Measurements from ENCODE around the gene NPM3. TPM values are rescaled to one million over a fixed set of nuclear protein-coding genes. Genes with fewer than 3 reads are reported as not detected.

NPM3 gene
- total RNA-seq, 1 donor from 2014 or later, result 93.1 TPM

DNA sequence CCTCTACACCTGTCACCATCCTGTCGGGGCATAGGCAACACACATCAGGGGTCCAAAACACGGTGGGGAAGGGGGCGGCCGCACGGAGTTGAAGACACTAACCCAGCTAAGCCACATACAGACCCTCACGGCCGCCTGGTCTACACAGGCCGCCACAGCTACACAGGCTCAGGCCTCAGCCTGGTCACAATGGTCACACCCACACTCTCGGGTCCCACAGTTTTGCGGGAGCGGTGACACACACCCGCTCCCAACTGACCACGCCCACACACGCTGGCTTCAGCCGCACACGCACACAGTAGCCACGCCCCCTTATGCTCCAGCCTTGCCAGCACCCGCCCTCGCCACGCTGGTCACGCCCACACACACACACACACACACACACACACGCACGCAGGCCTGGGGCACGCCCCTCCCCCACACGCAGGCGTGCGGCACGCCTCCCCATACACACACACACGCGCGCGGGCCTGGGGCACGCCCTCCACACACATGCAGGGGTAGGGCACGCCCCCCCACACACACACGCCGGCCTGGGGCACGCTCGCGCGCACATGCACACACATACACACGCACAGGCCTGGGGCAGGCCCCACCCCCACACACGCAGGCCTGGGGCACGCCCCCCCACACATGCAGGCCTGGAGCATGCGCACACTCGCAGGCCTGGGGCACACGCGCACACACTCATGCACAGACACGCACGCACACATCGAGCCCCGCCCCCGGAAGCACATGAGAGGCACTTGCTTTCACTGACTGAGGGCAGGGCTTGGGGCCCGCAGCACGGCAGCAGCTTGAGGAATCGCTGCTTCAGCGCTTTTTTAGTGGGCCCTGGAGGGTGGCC lies 47.3 kb upstream of the NPM3 start:
- Histone ChIP-seq H3K4me3 (peak overlapping the region; percentile 50), H4K20me1 (ENCODE audit: low read depth) (peaks cover 23% of the 10 kb centered on the region), H3K27me3 (no peaks in the 10 kb centered on the region), H3K4me2 (peak overlapping the region; percentile 72), H3K36me3 (no peaks in the 10 kb centered on the region), H3K27ac (no peak overlapping the region), H3K79me2 (ENCODE audit: low read depth) (no peaks in the 10 kb centered on the region), H3K9me3 (ENCODE audit: low read depth) (no peaks in the 10 kb centered on the region), H3K9ac (no peak overlapping the region), H3F3A (ENCODE audit: low read depth) (peaks cover 31% of the 10 kb centered on the region), H2AFZ (replicated peaks) (peak overlapping the region; percentile 32), H3K4me1 (peaks cover 19% of the 10 kb centered on the region)
- peak overlapping the region; percentile 77 for H3K4me3 Mint-ChIP-seq
- H3K27ac Mint-ChIP-seq, result no peak overlapping the region
- TF ChIP-seq EZH2 (IDR thresholded peaks at IDR 0.05), result no peak
- TF ChIP-seq EZH2phosphoT487 (IDR thresholded peaks at IDR 0.05), result no peak
- TF ChIP-seq, protein P1, sequence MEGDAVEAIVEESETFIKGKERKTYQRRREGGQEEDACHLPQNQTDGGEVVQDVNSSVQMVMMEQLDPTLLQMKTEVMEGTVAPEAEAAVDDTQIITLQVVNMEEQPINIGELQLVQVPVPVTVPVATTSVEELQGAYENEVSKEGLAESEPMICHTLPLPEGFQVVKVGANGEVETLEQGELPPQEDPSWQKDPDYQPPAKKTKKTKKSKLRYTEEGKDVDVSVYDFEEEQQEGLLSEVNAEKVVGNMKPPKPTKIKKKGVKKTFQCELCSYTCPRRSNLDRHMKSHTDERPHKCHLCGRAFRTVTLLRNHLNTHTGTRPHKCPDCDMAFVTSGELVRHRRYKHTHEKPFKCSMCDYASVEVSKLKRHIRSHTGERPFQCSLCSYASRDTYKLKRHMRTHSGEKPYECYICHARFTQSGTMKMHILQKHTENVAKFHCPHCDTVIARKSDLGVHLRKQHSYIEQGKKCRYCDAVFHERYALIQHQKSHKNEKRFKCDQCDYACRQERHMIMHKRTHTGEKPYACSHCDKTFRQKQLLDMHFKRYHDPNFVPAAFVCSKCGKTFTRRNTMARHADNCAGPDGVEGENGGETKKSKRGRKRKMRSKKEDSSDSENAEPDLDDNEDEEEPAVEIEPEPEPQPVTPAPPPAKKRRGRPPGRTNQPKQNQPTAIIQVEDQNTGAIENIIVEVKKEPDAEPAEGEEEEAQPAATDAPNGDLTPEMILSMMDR (IDR thresholded peaks at IDR 0.05), result no peak
- H3K27me3 Mint-ChIP-seq (ENCODE audit: insufficient read depth, low read depth), result peaks cover 11% of the 10 kb centered on the region
- H3K4me1 Mint-ChIP-seq, result peaks cover 28% of the 10 kb centered on the region
- peak; percentile 95 for DNase-seq (ENCODE audit: low spot score)
- no peaks in the 10 kb centered on the region for H3K36me3 Mint-ChIP-seq
- no peaks in the 10 kb centered on the region for H3K9me3 Mint-ChIP-seq

DNA sequence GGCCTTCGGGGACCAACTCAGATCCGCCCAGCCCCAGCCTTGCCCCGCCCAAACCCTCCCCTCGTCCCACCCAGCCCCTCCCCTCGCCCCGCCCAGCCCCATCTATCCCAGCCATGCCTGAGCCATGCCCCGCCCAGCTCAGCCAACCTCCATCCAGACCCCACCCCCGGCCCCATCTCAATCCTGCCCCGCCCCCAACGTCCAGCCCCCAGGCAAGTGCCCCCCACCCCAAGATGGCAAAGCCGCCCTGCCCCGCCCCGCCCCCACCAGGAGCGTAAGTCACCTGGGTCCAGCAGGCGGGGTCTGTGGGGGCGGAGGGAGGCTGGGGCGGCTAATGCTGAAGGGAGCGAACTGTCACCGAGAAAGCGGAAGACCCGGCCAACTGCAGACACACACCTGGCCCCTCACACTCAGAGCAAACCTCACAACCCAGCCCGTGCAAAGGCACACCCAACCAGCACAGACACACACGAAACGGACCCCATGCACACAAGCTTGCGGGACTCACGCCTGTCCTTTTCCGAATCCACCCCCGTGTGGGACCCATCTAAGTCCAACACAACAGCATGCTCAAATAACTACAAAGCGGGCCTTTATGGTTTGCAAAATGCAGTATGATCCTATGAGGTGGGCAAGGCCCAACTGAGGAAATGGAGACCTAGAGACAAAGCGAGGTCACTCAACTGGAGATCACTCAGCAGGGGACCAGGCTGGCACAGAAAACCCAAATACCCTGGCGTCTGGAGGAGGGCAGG lies 46.5 kb upstream of the NPM3 start:
- Histone ChIP-seq H3K36me3 (no peaks in the 10 kb centered on the region), H3K9me3 (ENCODE audit: low read depth) (no peaks in the 10 kb centered on the region), H3K9ac (no peak overlapping the region), H3K4me3 (peak overlapping the region; percentile 50), H3K4me1 (peaks cover 15% of the 10 kb centered on the region), H3F3A (ENCODE audit: low read depth) (peaks cover 29% of the 10 kb centered on the region), H3K27me3 (no peaks in the 10 kb centered on the region), H3K27ac (no peak overlapping the region), H2AFZ (replicated peaks) (no peak overlapping the region), H3K4me2 (peak overlapping the region; percentile 78), H3K79me2 (ENCODE audit: low read depth) (no peaks in the 10 kb centered on the region), H4K20me1 (ENCODE audit: low read depth) (peaks cover 23% of the 10 kb centered on the region)
- Mint-ChIP-seq H3K4me1 (peaks cover 23% of the 10 kb centered on the region), H3K4me3 (peak overlapping the region; percentile 77), H3K27me3 (ENCODE audit: insufficient read depth, low read depth) (peaks cover 11% of the 10 kb centered on the region), H3K27ac (no peak overlapping the region), H3K36me3 (no peaks in the 10 kb centered on the region), H3K9me3 (no peaks in the 10 kb centered on the region)
- DNase-seq (ENCODE audit: low spot score), result peak; percentile 92
- no peak for TF ChIP-seq EZH2phosphoT487 (IDR thresholded peaks at IDR 0.05)
- TF ChIP-seq, protein P1 (IDR thresholded peaks at IDR 0.05), result no peak
- TF ChIP-seq EZH2 (IDR thresholded peaks at IDR 0.05), result no peak

DNA sequence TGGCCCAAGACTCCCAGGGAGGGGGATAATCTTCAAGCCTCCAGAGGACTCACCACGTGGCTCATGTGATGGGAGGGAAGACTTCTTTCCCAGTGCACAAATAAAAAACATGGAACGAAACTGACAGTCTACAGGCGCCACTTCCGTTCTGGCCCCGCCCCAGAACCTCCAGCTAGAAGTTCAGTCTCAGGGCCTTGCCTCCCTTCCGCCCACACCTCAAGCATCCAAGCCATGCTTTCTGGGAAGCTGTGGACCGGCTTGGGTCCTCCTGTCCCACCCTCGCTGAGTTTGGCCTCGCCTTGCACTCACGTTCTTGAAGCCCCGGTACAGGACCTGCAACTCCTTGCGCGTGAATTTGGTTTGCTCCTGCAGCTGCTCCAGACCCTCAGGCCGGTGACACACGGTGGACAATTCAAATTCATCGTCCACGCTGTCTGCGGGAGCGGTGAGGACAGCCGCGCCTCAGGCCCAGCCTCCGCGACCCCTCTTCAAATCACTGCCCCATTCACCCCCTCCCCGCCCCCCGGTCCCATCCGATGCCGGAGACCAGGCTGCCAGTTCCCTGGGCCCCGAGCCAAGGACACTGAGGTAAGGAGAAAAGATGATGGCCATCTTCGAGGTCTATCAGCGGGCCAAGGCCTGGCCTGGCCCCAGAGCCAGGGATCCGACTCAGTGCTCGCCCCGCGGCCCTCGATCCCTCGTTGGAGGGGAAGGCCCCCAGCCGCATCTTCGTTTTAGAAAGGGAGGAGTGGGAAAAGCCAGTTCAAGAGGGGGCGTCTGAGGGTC lies 45.7 kb upstream of the NPM3 start:
- Histone ChIP-seq H4K20me1 (ENCODE audit: low read depth) (peaks cover 23% of the 10 kb centered on the region), H3K9ac (no peak overlapping the region), H3K4me2 (peak overlapping the region; percentile 78), H3K9me3 (ENCODE audit: low read depth) (no peaks in the 10 kb centered on the region), H3K27me3 (no peaks in the 10 kb centered on the region), H3K4me1 (peaks cover 15% of the 10 kb centered on the region), H3F3A (ENCODE audit: low read depth) (peaks cover 29% of the 10 kb centered on the region), H3K4me3 (peak overlapping the region; percentile 50), H3K27ac (no peak overlapping the region), H2AFZ (replicated peaks) (no peak overlapping the region), H3K36me3 (no peaks in the 10 kb centered on the region), H3K79me2 (ENCODE audit: low read depth) (no peaks in the 10 kb centered on the region)
- Mint-ChIP-seq H3K4me1 (peaks cover 22% of the 10 kb centered on the region), H3K9me3 (no peaks in the 10 kb centered on the region), H3K4me3 (no peak overlapping the region), H3K36me3 (no peaks in the 10 kb centered on the region), H3K27ac (no peak overlapping the region), H3K27me3 (ENCODE audit: insufficient read depth, low read depth) (peaks cover 11% of the 10 kb centered on the region)
- no peak for TF ChIP-seq EZH2 (IDR thresholded peaks at IDR 0.05)
- TF ChIP-seq, protein P1 (IDR thresholded peaks at IDR 0.05), result no peak
- no peak for TF ChIP-seq EZH2phosphoT487 (IDR thresholded peaks at IDR 0.05)
- no peak for DNase-seq (ENCODE audit: low spot score)
